ENCODE data around the gene LIM2.

The LIM2 gene

GRCh38 chr19:51365965-51366388 lies 21.8 kb downstream of the LIM2 start, which contains the start of gene ETFB:
ETFB (minus strand) TSS chr19:51366388; CDS start chr19:51366326, 62 bp downstream.
- DNase-seq (ENCODE audit: low read depth in 2 of 2) = no peak

- DNase-seq (ENCODE audit: low read depth in 2 of 2) = no peak
These were observed 22.4 kb downstream of the LIM2 start for GRCh38 chr19:51365211-51365964.

DNA sequence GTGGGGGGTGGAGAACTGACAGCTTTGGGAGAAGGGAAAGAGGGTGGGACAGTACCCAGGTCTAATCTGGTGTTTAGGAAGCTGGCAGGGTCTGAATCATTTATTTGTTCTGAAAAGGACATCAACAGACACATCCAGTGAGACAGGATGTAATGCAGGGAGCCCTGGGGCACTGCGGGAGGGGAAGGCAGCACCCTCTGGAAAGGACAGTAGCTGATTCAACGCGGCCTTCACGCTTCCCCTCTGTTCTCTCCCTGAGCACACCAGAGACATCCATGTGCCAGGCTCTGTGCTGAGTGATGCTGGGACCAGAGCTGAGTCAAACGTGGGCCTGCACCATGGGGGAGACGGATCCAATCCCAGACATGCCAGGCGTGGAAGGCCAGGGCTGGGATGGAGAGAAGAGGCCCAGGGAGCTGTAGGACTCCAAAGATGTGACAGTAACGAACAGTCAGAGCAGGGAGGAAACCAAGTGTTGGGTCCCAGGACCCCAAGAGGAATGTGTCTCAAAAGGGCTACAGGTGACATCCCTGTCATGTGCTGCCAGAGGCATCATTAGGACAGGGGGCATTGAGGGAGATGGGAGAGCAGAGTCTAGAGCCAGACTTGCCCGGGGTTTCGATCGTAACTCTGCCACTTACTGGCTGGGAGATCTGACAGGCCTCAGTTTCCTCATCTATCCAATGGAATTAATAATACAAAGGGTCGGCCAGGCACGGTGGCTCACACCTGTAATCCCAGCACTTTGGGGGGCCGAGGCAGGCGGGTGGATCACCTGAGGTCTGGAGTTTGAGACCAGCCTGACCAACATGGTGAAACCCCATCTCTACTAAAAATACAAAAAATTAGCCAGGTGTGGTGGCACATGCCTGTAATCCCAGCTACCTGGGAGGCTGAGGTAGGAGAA lies 23.3 kb downstream of the LIM2 start:
- DNase-seq (ENCODE audit: low read depth in 2 of 2) = no peak

DNA sequence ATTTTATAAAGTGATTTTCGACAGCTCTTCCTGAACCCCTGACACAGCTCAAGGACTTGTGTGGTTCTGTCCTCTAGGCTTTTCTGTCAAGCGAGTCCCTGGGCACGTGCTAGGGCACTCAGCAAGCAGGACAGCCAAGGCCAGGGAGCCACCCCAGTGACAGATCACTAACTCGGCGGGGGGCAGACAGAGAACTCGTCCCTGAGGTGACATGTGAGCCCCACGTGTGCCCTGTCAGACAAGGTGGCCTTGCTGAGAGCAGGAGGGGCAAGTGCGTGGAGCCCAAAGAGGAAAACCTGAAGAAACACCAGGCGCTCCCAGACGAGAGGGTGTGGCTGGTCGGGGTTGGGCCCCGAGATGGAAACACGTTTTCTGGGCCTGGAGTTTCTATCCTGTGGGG lies 26.5 kb downstream of the LIM2 start:
- DNase-seq (ENCODE audit: low read depth in 2 of 2) = no peak

- no peak for DNase-seq (ENCODE audit: low read depth in 2 of 2)
These were observed 28.5 kb downstream of the LIM2 start for GRCh38 chr19:51359294-51359693.

GRCh38 chr19:51357952-51358351 lies 29.8 kb downstream of the LIM2 start:
- no peak for DNase-seq (ENCODE audit: low read depth in 2 of 2)

GRCh38 chr19:51356159-51356801 lies 31.5 kb downstream of the LIM2 start:
- DNase-seq (ENCODE audit: low read depth in 2 of 2) = no peak

DNA sequence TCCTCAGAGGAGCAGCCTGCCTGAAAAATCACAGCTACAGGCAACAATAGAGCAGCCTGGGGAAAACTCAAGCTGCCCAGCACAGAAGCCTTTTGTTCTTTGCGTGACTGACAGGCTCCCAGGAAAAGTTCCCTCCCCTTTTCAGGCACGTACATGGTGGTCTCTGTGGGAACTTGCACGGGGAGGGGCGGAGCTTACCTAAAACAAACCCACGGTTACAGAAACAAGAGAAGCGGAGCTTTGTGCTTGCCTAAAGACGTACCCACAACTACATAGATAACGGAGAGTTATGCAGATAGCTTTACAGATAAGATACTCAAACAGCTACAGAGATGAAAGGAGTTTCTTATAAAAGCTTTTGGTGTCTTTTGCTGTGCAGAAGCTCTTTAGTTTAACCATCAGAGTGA lies 33.0 kb downstream of the LIM2 start:
- DNase-seq (ENCODE audit: low read depth in 2 of 2) = no peak

DNA sequence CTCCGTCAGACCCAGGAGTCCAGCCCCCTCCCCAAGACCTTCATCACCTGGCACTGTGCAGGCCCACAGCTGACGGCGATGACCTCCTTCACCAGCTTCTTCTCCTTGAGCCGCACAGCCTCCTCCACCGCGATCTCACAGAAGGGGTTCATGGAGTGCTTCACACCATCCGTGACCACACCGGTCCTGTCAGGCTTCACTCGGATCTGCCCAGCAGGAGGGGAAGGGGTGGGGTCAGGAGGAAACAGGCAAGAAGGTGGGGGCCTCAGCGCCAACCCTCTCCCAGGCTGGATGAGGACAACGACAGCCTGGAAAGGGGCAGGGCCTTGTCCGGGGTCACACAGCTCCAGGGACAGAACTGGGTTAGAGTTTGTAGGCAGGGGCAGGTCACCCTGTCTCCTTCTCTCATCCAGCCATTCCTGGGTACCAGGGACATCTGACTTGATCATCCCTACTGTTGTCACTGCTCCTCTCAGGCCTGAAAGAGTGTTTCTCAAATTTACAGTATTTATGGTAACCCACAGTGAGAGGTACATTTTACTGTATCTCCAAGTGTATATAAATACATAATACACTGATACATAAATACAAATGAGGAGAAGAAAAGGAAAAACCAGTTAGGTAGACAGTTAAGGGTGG lies 33.6 kb downstream of the LIM2 start:
- DNase-seq (ENCODE audit: low read depth in 2 of 2) = no peak

- DNase-seq (ENCODE audit: low read depth in 2 of 2) = no peak
These were observed 34.9 kb downstream of the LIM2 start for GRCh38 chr19:51352783-51353360.

- no peak for DNase-seq (ENCODE audit: low read depth in 2 of 2)
These were observed 36.3 kb downstream of the LIM2 start for GRCh38 chr19:51351266-51351990.

- DNase-seq (ENCODE audit: low read depth in 2 of 2) = no peak
These were observed 40.4 kb downstream of the LIM2 start for GRCh38 chr19:51347209-51347928.

- no peak for DNase-seq (ENCODE audit: low read depth in 2 of 2)
These were observed 41.0 kb downstream of the LIM2 start for GRCh38 chr19:51346742-51347141.

DNA sequence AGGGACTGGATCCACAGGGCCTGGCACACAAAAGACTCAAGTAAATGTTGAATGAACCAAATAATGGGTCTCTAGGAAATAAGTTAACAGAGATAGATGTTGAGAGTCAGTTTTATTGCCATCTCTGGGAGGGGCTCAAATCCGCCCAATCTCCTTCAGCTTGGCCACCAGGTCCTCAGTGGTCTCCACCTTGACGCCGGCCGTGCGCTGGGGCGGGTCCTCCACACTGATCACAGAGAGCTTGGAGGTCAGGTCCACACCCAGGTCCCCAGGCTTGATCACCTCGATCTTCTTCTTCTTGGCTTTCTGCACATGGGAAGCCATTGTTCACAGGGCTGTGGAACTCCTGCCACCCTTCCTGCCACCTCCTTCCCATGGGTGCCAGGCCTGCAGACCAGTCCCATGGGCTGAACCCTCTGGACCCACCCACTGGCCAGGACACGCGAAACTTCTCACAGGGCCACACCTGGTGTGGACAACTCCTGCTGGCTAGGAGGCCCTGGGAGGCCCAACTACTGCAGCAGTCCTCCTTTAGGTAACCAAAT lies 42.6 kb downstream of the LIM2 start:
- no peak for DNase-seq (ENCODE audit: low read depth in 2 of 2)

GRCh38 chr19:51342631-51343569 lies 44.9 kb downstream of the LIM2 start:
- DNase-seq (ENCODE audit: low read depth in 2 of 2) = no peak

GRCh38 chr19:51341976-51342580 lies 45.7 kb downstream of the LIM2 start, which contains the start of gene VSIG10L:
VSIG10L (minus strand) TSS chr19:51342139; CDS start chr19:51342124, 15 bp downstream.
- DNase-seq (ENCODE audit: low read depth in 2 of 2) = no peak

DNA sequence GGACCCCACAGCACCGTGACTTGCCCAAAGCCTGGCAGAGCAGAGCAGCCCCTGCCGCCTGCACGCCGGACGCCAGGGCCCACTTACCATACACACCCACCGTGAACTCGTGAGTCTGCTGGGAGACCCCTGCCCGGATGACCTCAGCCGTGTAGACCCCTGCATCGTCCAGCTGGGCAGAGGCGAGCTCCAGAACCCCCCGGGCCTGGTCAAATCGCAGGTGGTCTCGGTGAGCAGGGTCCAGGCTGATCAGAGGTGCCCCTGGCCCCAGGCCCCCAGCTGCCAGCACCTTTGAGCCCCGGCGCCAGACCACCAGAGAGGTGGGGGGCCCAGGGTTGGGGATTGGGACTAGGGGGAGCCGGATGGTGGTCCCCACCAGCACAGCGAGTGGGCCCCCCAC lies 46.7 kb downstream of the LIM2 start:
- no peak for DNase-seq (ENCODE audit: low read depth in 2 of 2)
